GM12892 (cell line): Measurements from ENCODE around the gene SCAMP3.

Source experiments
- POLR2A ChIP-seq: IDR thresholded peaks from 2 replicates; pipeline ENCODE4 v1.6.1; 2011; ENCODE audit warnings: low read depth, low read length, control low read depth
- POLR2AphosphoS5 ChIP-seq: IDR thresholded peaks from 2 replicates; pipeline ENCODE4 v1.6.1; 2011; ENCODE audit warnings: low read depth, low read length, control low read depth
- TAF1 ChIP-seq: IDR thresholded peaks from 2 replicates; pipeline ENCODE4 v1.6.1; 2011; ENCODE audit warnings: low read depth, mild to moderate bottlenecking, control low read depth, low read length, borderline replicate concordance

- peak; percentile 42; the same call in 1 of the 2 replicates for TF ChIP-seq POLR2AphosphoS5
- TF ChIP-seq POLR2A: peak; percentile 57; the same call in 1 of the 2 replicates
- no peak for TF ChIP-seq TAF1
These were observed 6.7 kb downstream of the SCAMP3 start, which contains the start of gene ENTREP3 for GRCh38 chr1:155255243-155256007.
